RWPE1 (cell line): ENCODE data around the gene OR5AU1.

Source experiments
- CTCF ChIA-PET: fragments of 350-600 bp; sonication (Branson Sonifier 250); formaldehyde crosslinking; extraction: SDS; loops from one replicate; lab custom pipeline; 2021; lab: Yijun Ruan, JAX
- POLR2A ChIA-PET: fragments of 400-600 bp; formaldehyde crosslinking; extraction: SDS; loops from one replicate; lab custom pipeline; 2020; ENCODE audit warnings: antibody characterized with exemption; ENCODE audit not compliant: low non-redundant PET; lab: Yijun Ruan, JAX
- DNase-seq: peaks from one replicate; pipeline ENCODE4 v3.0.0; 2012; ENCODE audit warnings: low spot score
- H3K27ac ChIP-seq: fragments of 450-650 bp; 2 replicates; pipeline ENCODE4 v1.5.1; 2017
- CTCF ChIP-seq: fragments of 450-650 bp; conservative IDR thresholded peaks from 2 replicates; pipeline ENCODE4 v1.5.1; 2017; ENCODE audit warnings: low read depth, mild to moderate bottlenecking

OR5AU1 gene

GRCh38 chr14:21155963-21156362 lies at the start of gene OR5AU1:
Gene OR5AU1, minus strand, starts transcription at chr14:21156063. Its CDS starts 191 bp downstream, at chr14:21155872.
- ChIA-PET CTCF (interaction anchor here (0.6 to 1.4 kb wide), 2 partner anchors 52 to 247 kb away, joined by 3 to 5 read pairs; no protein-coding TSS in a partner anchor), POLR2A (no interaction called here)
- TF ChIP-seq CTCF, result no peak
- no peak within 1 kb of the TSS for H3K27ac ChIP-seq
- DNase-seq, result no peak

DNA sequence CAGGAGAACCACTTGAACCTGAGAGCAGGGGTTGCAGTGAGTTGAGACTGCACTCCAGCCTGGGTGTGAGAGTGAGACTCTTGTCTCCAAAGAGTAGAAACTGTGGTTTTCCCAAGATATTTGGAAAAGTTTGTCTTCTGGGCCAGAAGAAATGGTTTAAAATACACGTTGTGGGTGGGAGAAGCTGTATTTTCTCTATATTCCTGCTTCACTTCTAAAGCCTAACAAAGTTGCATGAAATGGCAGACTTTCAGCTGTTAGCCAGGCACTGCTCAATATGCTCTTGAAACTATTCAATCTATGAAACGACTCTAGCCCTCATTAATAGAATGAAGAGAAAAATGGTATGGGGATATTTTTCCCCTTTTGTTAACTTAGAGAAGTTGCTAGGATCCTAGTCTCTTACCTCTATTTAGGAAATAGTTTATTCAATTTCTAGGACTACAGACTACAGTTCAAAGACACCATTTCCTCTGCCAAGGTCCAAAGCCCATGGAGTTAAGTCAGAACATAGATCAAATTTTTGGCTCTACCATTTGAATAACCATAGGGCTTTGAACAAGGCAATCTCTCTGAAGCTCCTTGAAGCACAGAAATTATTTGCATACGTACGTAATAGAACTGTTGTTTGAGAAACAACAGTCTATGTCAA lies 49.3 kb upstream of the OR5AU1 start:
- ChIA-PET CTCF (no interaction called here), POLR2A (no interaction called here)
- no peak for TF ChIP-seq CTCF
- H3K27ac ChIP-seq, result no peak overlapping the region
- no peak for DNase-seq

DNA sequence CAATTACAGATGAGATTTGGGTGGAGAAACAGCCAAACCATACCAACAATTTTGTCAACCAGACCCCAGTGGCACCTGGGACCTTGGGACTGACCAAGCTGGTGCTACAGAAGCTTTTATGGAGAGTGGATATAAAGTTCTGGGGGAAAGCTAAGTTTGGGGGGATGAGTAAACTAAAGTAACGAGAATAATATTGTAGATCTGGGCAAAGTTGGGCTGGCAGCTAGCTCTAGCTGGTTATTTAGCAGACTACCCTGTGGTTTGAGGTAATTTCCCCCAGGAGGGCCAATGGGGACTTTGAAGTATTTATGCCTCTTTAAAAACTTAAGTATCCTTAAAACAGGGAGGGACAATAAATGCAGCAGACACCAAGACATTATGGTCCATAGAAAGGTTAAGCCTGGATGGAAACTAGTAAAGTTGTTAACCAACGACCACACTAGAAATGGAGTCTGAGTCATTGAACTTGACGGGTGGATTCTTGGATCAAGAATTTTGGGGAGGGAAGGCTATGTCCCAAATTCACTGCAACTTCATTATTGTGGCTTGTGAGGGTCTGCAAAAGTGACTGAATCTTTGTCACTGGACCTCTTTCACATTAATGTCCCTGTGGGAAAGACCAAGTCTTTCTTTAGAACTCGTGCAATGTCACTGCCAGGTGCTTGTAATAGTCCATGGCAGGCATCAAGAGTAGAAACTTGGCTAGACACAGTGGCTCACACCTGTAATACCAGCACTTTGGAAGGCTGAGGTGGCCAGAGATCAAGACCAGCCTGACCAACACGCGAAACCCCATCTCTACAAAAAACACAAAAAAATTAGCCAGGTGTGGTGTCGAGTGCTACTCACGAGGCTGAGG lies 48.5 kb upstream of the OR5AU1 start:
- CTCF ChIA-PET, result interaction anchor here (0.7 kb wide), 1 partner anchor 237 kb away, joined by 4 read pairs; no protein-coding TSS in a partner anchor
- no peak overlapping the region for H3K27ac ChIP-seq
- DNase-seq, result no peak
- POLR2A ChIA-PET, result interaction anchor here (0.5 kb wide), 1 partner anchor 24 kb away, joined by 7 read pairs; no protein-coding TSS in a partner anchor
- no peak for TF ChIP-seq CTCF

DNA sequence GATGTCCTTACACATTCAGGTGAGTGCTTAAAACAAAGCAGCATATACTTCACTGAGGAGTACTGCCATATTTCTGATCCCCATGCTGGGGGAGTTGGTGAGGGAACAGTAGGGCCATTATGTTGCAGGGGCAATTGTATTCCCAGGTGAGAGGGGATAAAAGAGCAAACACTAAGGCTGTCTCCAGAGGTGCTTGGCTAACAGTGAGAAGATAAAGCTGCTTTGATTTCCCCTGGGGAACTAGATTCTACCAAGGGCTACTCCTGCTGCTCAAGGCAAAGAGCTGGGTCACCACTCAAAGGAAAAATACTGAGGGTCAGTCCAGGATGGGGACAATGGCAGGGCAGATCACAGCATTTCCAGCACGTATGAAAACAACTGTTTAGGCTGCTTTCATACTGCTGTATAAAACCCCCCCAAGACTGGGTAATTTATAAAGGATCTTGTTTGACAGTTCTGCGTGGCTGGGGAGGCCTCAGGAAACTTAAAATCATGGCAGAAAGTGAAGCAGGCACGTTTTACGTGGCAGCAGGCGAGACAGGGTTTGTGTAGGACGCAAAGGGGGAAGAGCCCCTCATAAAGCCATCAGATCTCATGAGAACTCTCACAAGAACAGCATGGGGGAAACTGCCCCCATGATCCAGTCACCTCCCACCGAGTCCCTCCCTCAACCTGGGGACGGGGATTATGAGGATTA lies 47.8 kb upstream of the OR5AU1 start:
- POLR2A ChIA-PET, result interaction anchor here (0.5 kb wide), 1 partner anchor 23 kb away, joined by 7 read pairs; no protein-coding TSS in a partner anchor
- DNase-seq, result no peak

DNA sequence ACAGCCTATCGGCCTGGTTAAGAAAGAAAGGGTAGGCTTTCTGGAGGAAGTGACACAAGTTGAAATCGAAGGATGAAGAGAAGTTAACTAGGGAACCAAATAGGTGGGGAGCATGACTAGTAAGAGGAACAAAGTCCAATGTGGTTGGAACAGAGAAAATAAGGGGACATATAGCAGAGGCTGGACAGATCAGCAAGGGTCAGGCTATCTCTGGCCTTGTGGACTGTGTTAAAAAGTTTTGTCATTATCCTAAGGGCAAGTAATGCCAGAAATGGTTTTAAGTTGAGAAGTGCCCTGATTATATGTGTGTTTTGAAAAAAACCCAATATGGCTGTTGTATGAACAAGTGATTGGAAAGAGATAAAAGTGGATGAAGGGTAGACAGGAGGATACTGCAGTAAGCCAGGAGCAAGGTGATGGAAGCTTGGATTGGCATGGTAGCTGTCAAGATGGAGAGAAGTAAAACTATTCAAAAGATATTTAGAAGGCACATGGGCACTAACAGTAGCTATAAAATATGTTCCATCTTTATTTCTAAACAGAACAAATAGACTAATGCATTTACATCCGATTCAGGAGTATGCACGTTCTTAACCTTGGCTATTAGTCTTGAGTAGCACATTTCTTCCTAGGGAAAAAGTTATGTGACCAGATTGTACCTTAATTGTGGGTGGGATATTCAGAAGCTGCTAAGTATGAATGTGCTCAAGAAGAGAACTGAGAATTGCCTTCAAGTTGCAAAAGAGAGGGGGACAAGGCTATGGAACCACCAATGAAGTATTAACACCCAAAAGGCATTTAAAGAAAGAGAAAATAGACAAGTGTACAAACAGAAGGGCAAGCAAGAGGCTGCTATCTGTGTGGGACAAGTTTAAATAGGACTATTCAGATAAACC lies 46.8 kb upstream of the OR5AU1 start:
- no peak overlapping the region for H3K27ac ChIP-seq
- DNase-seq, result no peak
- POLR2A ChIA-PET, result no interaction called here
- CTCF ChIA-PET, result no interaction called here
- TF ChIP-seq CTCF, result no peak

More for the DNA sequence above, 47.8 kb upstream of the OR5AU1 start:
- no peak for TF ChIP-seq CTCF
- CTCF ChIA-PET, result interaction anchor here (0.7 kb wide), 1 partner anchor 236 kb away, joined by 4 read pairs; no protein-coding TSS in a partner anchor
- H3K27ac ChIP-seq, result no peak overlapping the region
